Measurements from ENCODE around the gene CDH5.

Gene CDH5

GRCh38 chr16:66395806-66396555, 29.5 kb downstream of the CDH5 start:
- Histone ChIP-seq H3K27ac (ENCODE audit: low read depth, low read length) (no peak overlapping the region), H3K27me3 (ENCODE audit: low read length) (no peaks in the 10 kb centered on the region), H3K4me3 (ENCODE audit: insufficient read depth, low read length, poor library complexity, severe bottlenecking) (no peak overlapping the region), H3K36me3 (ENCODE audit: low read length) (no peaks in the 10 kb centered on the region), H3F3A (ENCODE audit: insufficient read depth) (no peaks in the 10 kb centered on the region), H2AFZ (ENCODE audit: low read depth, low read length, severe bottlenecking) (no peak overlapping the region), H3K9me2 (replicated peaks; ENCODE audit: insufficient read depth, low read length) (no peaks in the 10 kb centered on the region), H3K9ac (ENCODE audit: low read length) (no peak overlapping the region), H3K79me2 (ENCODE audit: insufficient read depth, low read length) (no peaks in the 10 kb centered on the region), H3K4me2 (ENCODE audit: low read depth, low read length, poor library complexity, severe bottlenecking) (no peak overlapping the region), H4K20me1 (ENCODE audit: low read depth, low read length) (no peaks in the 10 kb centered on the region), H3K9me3 (ENCODE audit: insufficient read depth, low read length) (no peaks in the 10 kb centered on the region)
- TF ChIP-seq, protein P1, sequence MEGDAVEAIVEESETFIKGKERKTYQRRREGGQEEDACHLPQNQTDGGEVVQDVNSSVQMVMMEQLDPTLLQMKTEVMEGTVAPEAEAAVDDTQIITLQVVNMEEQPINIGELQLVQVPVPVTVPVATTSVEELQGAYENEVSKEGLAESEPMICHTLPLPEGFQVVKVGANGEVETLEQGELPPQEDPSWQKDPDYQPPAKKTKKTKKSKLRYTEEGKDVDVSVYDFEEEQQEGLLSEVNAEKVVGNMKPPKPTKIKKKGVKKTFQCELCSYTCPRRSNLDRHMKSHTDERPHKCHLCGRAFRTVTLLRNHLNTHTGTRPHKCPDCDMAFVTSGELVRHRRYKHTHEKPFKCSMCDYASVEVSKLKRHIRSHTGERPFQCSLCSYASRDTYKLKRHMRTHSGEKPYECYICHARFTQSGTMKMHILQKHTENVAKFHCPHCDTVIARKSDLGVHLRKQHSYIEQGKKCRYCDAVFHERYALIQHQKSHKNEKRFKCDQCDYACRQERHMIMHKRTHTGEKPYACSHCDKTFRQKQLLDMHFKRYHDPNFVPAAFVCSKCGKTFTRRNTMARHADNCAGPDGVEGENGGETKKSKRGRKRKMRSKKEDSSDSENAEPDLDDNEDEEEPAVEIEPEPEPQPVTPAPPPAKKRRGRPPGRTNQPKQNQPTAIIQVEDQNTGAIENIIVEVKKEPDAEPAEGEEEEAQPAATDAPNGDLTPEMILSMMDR (IDR thresholded peaks at IDR 0.05; ENCODE audit: insufficient read depth, low read length, poor library complexity, severe bottlenecking), result no peak
- TF ChIP-seq EZH2phosphoT487 (conservative IDR thresholded peaks at IDR 0.05; ENCODE audit: low read length), result no peak

DNA sequence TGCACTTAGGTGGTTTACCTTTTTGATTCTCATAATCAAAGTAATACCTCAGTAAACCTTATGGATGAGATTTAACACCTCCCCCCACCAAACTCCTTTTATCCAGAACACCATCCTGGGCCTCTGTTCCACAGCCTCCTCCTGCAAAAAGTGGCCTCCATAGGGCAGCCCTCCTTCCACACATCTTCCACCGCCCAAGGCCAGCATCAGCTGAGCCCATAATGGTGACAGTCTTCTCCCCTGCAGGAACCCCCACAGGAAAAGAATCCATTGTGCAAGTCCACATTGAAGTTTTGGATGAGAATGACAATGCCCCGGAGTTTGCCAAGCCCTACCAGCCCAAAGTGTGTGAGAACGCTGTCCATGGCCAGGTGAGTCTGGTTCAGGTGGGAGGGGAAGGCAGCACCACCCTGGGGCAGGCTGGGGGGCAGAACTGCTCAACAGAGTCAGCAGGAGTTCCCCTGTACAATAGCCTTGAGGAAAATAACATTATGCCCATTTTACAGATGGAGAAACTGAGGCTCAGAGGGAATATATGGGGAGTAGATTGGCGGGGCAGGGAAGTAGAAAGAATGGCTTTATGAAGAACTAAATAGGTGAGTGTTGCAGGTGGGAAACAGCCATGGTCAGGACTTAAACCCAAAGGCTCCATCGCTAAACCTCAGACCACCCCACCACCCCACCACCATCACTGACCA, 31.4 kb downstream of the CDH5 start:
- Histone ChIP-seq H3K79me2 (ENCODE audit: insufficient read depth, low read length) (no peaks in the 10 kb centered on the region), H3K4me2 (ENCODE audit: low read depth, low read length, poor library complexity, severe bottlenecking) (no peak overlapping the region), H4K20me1 (ENCODE audit: low read depth, low read length) (no peaks in the 10 kb centered on the region), H3K9me3 (ENCODE audit: insufficient read depth, low read length) (no peaks in the 10 kb centered on the region), H3K27me3 (ENCODE audit: low read length) (no peaks in the 10 kb centered on the region), H3K9me2 (replicated peaks; ENCODE audit: insufficient read depth, low read length) (no peaks in the 10 kb centered on the region), H3K36me3 (ENCODE audit: low read length) (no peaks in the 10 kb centered on the region), H3F3A (ENCODE audit: insufficient read depth) (no peaks in the 10 kb centered on the region), H3K4me3 (ENCODE audit: insufficient read depth, low read length, poor library complexity, severe bottlenecking) (no peak overlapping the region), H3K9ac (ENCODE audit: low read length) (no peak overlapping the region), H3K27ac (ENCODE audit: low read depth, low read length) (no peak overlapping the region), H2AFZ (ENCODE audit: low read depth, low read length, severe bottlenecking) (no peak overlapping the region)
- no peak for TF ChIP-seq EZH2phosphoT487 (conservative IDR thresholded peaks at IDR 0.05; ENCODE audit: low read length)
- TF ChIP-seq, protein P1 (IDR thresholded peaks at IDR 0.05; ENCODE audit: insufficient read depth, low read length, poor library complexity, severe bottlenecking), result no peak

GRCh38 chr16:66399031-66399430, 32.5 kb downstream of the CDH5 start:
- no peak for TF ChIP-seq EZH2phosphoT487 (conservative IDR thresholded peaks at IDR 0.05; ENCODE audit: low read length)
- TF ChIP-seq, protein P1 (IDR thresholded peaks at IDR 0.05; ENCODE audit: insufficient read depth, low read length, poor library complexity, severe bottlenecking), result no peak
- no peaks in the 10 kb centered on the region for H3K9me2 ChIP-seq (replicated peaks; ENCODE audit: insufficient read depth, low read length)
- no peak overlapping the region for H3K27ac ChIP-seq (ENCODE audit: low read depth, low read length)
- no peaks in the 10 kb centered on the region for H3F3A ChIP-seq (ENCODE audit: insufficient read depth)
- H3K79me2 ChIP-seq (ENCODE audit: insufficient read depth, low read length), result no peaks in the 10 kb centered on the region
- H2AFZ ChIP-seq (ENCODE audit: low read depth, low read length, severe bottlenecking), result no peak overlapping the region
- no peaks in the 10 kb centered on the region for H3K36me3 ChIP-seq (ENCODE audit: low read length)
- no peaks in the 10 kb centered on the region for H4K20me1 ChIP-seq (ENCODE audit: low read depth, low read length)
- H3K4me2 ChIP-seq (ENCODE audit: low read depth, low read length, poor library complexity, severe bottlenecking), result no peak overlapping the region
- no peaks in the 10 kb centered on the region for H3K27me3 ChIP-seq (ENCODE audit: low read length)
- no peak overlapping the region for H3K4me3 ChIP-seq (ENCODE audit: insufficient read depth, low read length, poor library complexity, severe bottlenecking)
- H3K9me3 ChIP-seq (ENCODE audit: insufficient read depth, low read length), result no peaks in the 10 kb centered on the region
- H3K9ac ChIP-seq (ENCODE audit: low read length), result no peak overlapping the region

Data from SU-DHL-6 (cell line).